RWPE1 (cell line): ENCODE measurements around the gene B4GAT1.

Source experiments
- CTCF ChIA-PET: fragments of 350-600 bp; sonication (Branson Sonifier 250); formaldehyde crosslinking; extraction: SDS; loops from one replicate; lab custom pipeline; 2021; lab: Yijun Ruan, JAX
- POLR2A ChIA-PET: fragments of 400-600 bp; formaldehyde crosslinking; extraction: SDS; loops from one replicate; lab custom pipeline; 2020; ENCODE audit warnings: antibody characterized with exemption; ENCODE audit not compliant: low non-redundant PET; lab: Yijun Ruan, JAX
- DNase-seq: peaks from one replicate; pipeline ENCODE4 v3.0.0; 2012; ENCODE audit warnings: low spot score
- H3K27ac ChIP-seq: fragments of 450-650 bp; 2 replicates; pipeline ENCODE4 v1.5.1; 2017
- CTCF ChIP-seq: fragments of 450-650 bp; conservative IDR thresholded peaks from 2 replicates; pipeline ENCODE4 v1.5.1; 2017; ENCODE audit warnings: low read depth, mild to moderate bottlenecking

B4GAT1 gene

GRCh38 chr11:66332371-66333219, 14.8 kb downstream of the B4GAT1 start:
- H3K27ac ChIP-seq: peak overlapping the region; percentile 100
- CTCF ChIA-PET: no interaction called here
- DNase-seq: no peak
- TF ChIP-seq CTCF: no peak
- POLR2A ChIA-PET: interaction anchor here (1.3 kb wide), 1 partner anchor 12 kb away, joined by 3 read pairs; the partner anchor contains the start of gene BRMS1

GRCh38 chr11:66331542-66332370, 15.7 kb downstream of the B4GAT1 start:
- ChIA-PET POLR2A (interaction anchor here (1.3 kb wide), 1 partner anchor 13 kb away, joined by 3 read pairs; the partner anchor contains the start of gene BRMS1), CTCF (no interaction called here)
- no peak for DNase-seq
- H3K27ac ChIP-seq: peak overlapping the region; percentile 100
- no peak for TF ChIP-seq CTCF

GRCh38 chr11:66330931-66331330, 16.5 kb downstream of the B4GAT1 start:
- no peak for DNase-seq
- no peak for TF ChIP-seq CTCF
- peak overlapping the region; percentile 100 for H3K27ac ChIP-seq
- ChIA-PET POLR2A (no interaction called here), CTCF (no interaction called here)

- H3K27ac ChIP-seq: peak overlapping the region; percentile 100
- no peak for DNase-seq
- ChIA-PET CTCF (interaction anchor here (0.7 to 1.1 kb wide), 3 partner anchors 12 to 15 kb away, joined by 3 to 5 read pairs (median 4); partner anchors contain the start of genes BRMS1 and CD248), POLR2A (no interaction called here)
- TF ChIP-seq CTCF: no peak
These were observed 18.2 kb downstream of the B4GAT1 start for GRCh38 chr11:66329165-66329673.

- DNase-seq: peak; percentile 65
- TF ChIP-seq CTCF: peak; percentile 91
- peak overlapping the region; percentile 100 for H3K27ac ChIP-seq
- CTCF ChIA-PET: interaction anchor here (0.7 to 1.1 kb wide), 3 partner anchors 11 to 16 kb away, joined by 3 to 5 read pairs (median 4); partner anchors contain the start of genes BRMS1 and CD248
- POLR2A ChIA-PET: no interaction called here
These were observed 18.9 kb downstream of the B4GAT1 start for GRCh38 chr11:66328302-66329144.
